HG02678 (cell line): ENCODE data around the gene NR1I2.

Source experiments
- ATAC-seq: cut with Tn5 transposase; IDR thresholded peaks from one replicate; pipeline ENCODE4 v1.9.1; 2021; ENCODE audit warnings: mild to moderate bottlenecking, moderate library complexity; ENCODE audit not compliant: unreplicated experiment

The NR1I2 gene

GRCh38 chr3:119778811-119779210 is 3.1 kb upstream of the NR1I2 start:
- no peak for ATAC-seq

- peak; percentile 75 for ATAC-seq
Measured at GRCh38 chr3:119779731-119780383, 2.0 kb upstream of the NR1I2 start.

GRCh38 chr3:119782460-119782859 is 559 bp downstream of the NR1I2 start:
- ATAC-seq = no peak

GRCh38 chr3:119783255-119783654 is 1.4 kb downstream of the NR1I2 start:
- no peak for ATAC-seq

GRCh38 chr3:119783883-119784282 is 2.0 kb downstream of the NR1I2 start:
- ATAC-seq = no peak

- ATAC-seq = no peak
Measured at GRCh38 chr3:119786409-119786808, 4.5 kb downstream of the NR1I2 start.

GRCh38 chr3:119790369-119790768 is 8.5 kb downstream of the NR1I2 start:
- no peak for ATAC-seq

GRCh38 chr3:119792270-119792669 is 10.4 kb downstream of the NR1I2 start:
- no peak for ATAC-seq

- ATAC-seq = no peak
Measured at GRCh38 chr3:119794401-119794800, 12.5 kb downstream of the NR1I2 start.

GRCh38 chr3:119794971-119795612 is 13.2 kb downstream of the NR1I2 start:
- ATAC-seq = no peak

- ATAC-seq = no peak
Measured at GRCh38 chr3:119795849-119796248, 13.9 kb downstream of the NR1I2 start.

- ATAC-seq = no peak
Measured at GRCh38 chr3:119796368-119796767, 14.5 kb downstream of the NR1I2 start.

GRCh38 chr3:119796785-119797184 is 14.9 kb downstream of the NR1I2 start:
- ATAC-seq = no peak

- no peak for ATAC-seq
Measured at GRCh38 chr3:119800844-119801243, 18.9 kb downstream of the NR1I2 start.

GRCh38 chr3:119808244-119808643 is 26.3 kb downstream of the NR1I2 start:
- ATAC-seq = no peak

- ATAC-seq = no peak
Measured at GRCh38 chr3:119808843-119809242, 26.9 kb downstream of the NR1I2 start.

- ATAC-seq = peak; percentile 44
Measured at GRCh38 chr3:119809249-119810017, 27.5 kb downstream of the NR1I2 start.

GRCh38 chr3:119810018-119810435 is 28.1 kb downstream of the NR1I2 start:
- ATAC-seq = peak; percentile 83

GRCh38 chr3:119812491-119813058 is 30.7 kb downstream of the NR1I2 start:
- ATAC-seq = no peak

- ATAC-seq = no peak
Measured at GRCh38 chr3:119815716-119816115, 33.8 kb downstream of the NR1I2 start.

- no peak for ATAC-seq
Measured at GRCh38 chr3:119817071-119817470, 35.2 kb downstream of the NR1I2 start.
